Sigmoid colon (tissue), 7 donors: ENCODE measurements around the gene LRRC70. TPM values are rescaled to one million over a fixed set of nuclear protein-coding genes. Genes with fewer than 3 reads are reported as not detected.
"Not testable (repeated sequence)": the region's sequence is repeated elsewhere in the genome, so short reads cannot be mapped to it uniquely, and the experiment has no call there.

Source experiments
- DNase-seq: peaks from one replicate; pipeline ENCODE4 v3.0.0-alpha.2; 2019
- H3K27ac ChIP-seq, 4 donors: fragments of 200-600 bp; sonication (generic); one replicate each; pipeline ENCODE4 v1.5.1; 2016 to 2019; ENCODE audit warnings: mild to moderate bottlenecking in 1 of 4
- H3K27me3 ChIP-seq, 3 donors: fragments of 200-600 bp; sonication (generic); one replicate each; pipeline ENCODE4 v1.5.1; 2019; ENCODE audit warnings: mild to moderate bottlenecking in 1 of 3
- H3K36me3 ChIP-seq, 4 donors: fragments of 200-600 bp; sonication (generic); one replicate each; pipeline ENCODE4 v1.5.1; 2016 to 2019
- H3K4me1 ChIP-seq, 4 donors: fragments of 200-600 bp; sonication (generic); one replicate each; pipeline ENCODE4 v1.5.1; 2017 to 2019
- H3K4me3 ChIP-seq, 4 donors: fragments of 200-600 bp; sonication (generic); one replicate each; pipeline ENCODE4 v1.5.1; 2017 to 2019; ENCODE audit warnings: mild to moderate bottlenecking in 2 of 4, moderate library complexity in 1 of 4
- H3K9me3 ChIP-seq, 4 donors: fragments of 200-600 bp in 3 of 4; sonication (generic) in 3 of 4; one replicate each; pipeline versions ENCODE4 v1.5.1 to v1.6.1; 2013 to 2019
- CTCF ChIP-seq, 4 experiments: fragments of 450-650 bp in 3 of 4; fragments of 200-600 bp in 1 of 4; IDR thresholded peaks; one replicate each; pipeline ENCODE4 v1.5.1; 2016 to 2019; ENCODE audit warnings: antibody characterized with exemption in 4 of 4, mild to moderate bottlenecking in 3 of 4, moderate library complexity in 2 of 4
- EP300 ChIP-seq, 4 donors: sonication (generic); formaldehyde crosslinking; IDR thresholded peaks; one replicate each; pipeline ENCODE4 v1.6.1; 2017; ENCODE audit warnings: antibody characterized with exemption in 4 of 4
- POLR2A ChIP-seq, 2 donors: fragments of 450-650 bp; IDR thresholded peaks; one replicate each; pipeline ENCODE4 v1.6.1; 2016; ENCODE audit warnings: antibody characterized with exemption in 2 of 2, mild to moderate bottlenecking in 2 of 2, moderate library complexity in 2 of 2
- POLR2AphosphoS5 ChIP-seq, 4 donors: sonication (generic); formaldehyde crosslinking; IDR thresholded peaks; one replicate each; pipeline ENCODE4 v1.6.1; 2017; ENCODE audit warnings: antibody characterized with exemption in 4 of 4
- WGBS, 2 donors: extraction: QIAGEN DNeasy Blood & Tissue Kit; methylation state at CpG; one replicate each; pipeline ENCODE4 v1.1.7; 2013; 5-methylcytosine and 5-hydroxymethylcytosine counted together
- intact Hi-C: fragments of 100-400 bp; cut with DNase I; formaldehyde crosslinking; loops from one replicate; pipeline ENCODE4 v1.15.1; 2023
- polyA plus RNA-seq, 3 donors: library from polyadenylated mRNA; stranded (reverse); fragments of 200-250 nt; gene quantifications; one replicate each; pipeline ENCODE4 v1.2.3, GENCODE V29; 2013
- total RNA-seq, 4 donors: library from RNA; depleted of rRNA; stranded (reverse); fragments of >200 nt; gene quantifications; one replicate each; pipeline ENCODE4 v1.1.0, GENCODE V29; 2016
- donor health status: healthy with polysubstance abuse.
- donor health status: Bipolar disorder and iron deficiency.
- donor health status: healthy.

LRRC70 gene
- total and polyA plus RNA-seq, 7 donors = 1.5 to 4.5 (median 3.0) TPM; not detected in 1

- TF ChIP-seq POLR2A (IDR thresholded peaks at IDR 0.05) = no peak
- Histone ChIP-seq H3K4me3 (no peak overlapping the region), H3K27me3 (no peaks in the 10 kb centered on the region), H3K36me3 (peaks cover 0 to 18% (median 0%) of the 10 kb centered on the region in 4 donors), H3K27ac (no peak overlapping the region), H3K4me1 (no peaks in the 10 kb centered on the region), H3K9me3 (no peaks in the 10 kb centered on the region)
- 94 to 98% methylated on average over 1 of the region's 1 CpG for WGBS, 2 donors
- no peak for DNase-seq
- intact Hi-C loops = no loop called here
These were observed 44.7 kb downstream of the LRRC70 start for GRCh38 chr5:62623271-62623670.

GRCh38 chr5:62624436-62624835 is 45.8 kb downstream of the LRRC70 start:
- H3K4me1 ChIP-seq, H3K27me3 ChIP-seq, H3K27ac ChIP-seq, H3K4me3 ChIP-seq, intact Hi-C loops, H3K9me3 ChIP-seq, DNase-seq: not testable (repeated sequence)
- 95 to 97% methylated on average over 7 of the region's 7 CpGs for WGBS, 2 donors
- peaks cover 0 to 26% (median 0%) of the 10 kb centered on the region in 4 donors for H3K36me3 ChIP-seq

GRCh38 chr5:62626534-62626933 is 47.9 kb downstream of the LRRC70 start:
- Histone ChIP-seq H3K4me1 (no peaks in the 10 kb centered on the region), H3K27me3 (no peaks in the 10 kb centered on the region), H3K27ac (no peak overlapping the region), H3K9me3 (no peaks in the 10 kb centered on the region), H3K36me3 (peaks cover 0 to 29% (median 0%) of the 10 kb centered on the region in 4 donors), H3K4me3 (no peak overlapping the region)
- 84 to 88% methylated on average over 2 of the region's 2 CpGs for WGBS, 2 donors
- no peak for DNase-seq
- TF ChIP-seq CTCF (IDR thresholded peaks at IDR 0.05) = no peak
- no peak for TF ChIP-seq POLR2AphosphoS5 (IDR thresholded peaks at IDR 0.05)
- no peak for TF ChIP-seq POLR2A (IDR thresholded peaks at IDR 0.05)
- TF ChIP-seq EP300 (IDR thresholded peaks at IDR 0.05) = no peak
- intact Hi-C loops = no loop called here

GRCh38 chr5:62627121-62627520 is 48.5 kb downstream of the LRRC70 start:
- H3K9me3 ChIP-seq = no peaks in the 10 kb centered on the region
- DNase-seq = no peak
- H3K4me1 ChIP-seq = no peaks in the 10 kb centered on the region
- no peak overlapping the region for H3K4me3 ChIP-seq
- no peak overlapping the region for H3K27ac ChIP-seq
- TF ChIP-seq EP300 (IDR thresholded peaks at IDR 0.05) (no peak), POLR2AphosphoS5 (IDR thresholded peaks at IDR 0.05) (no peak), POLR2A (IDR thresholded peaks at IDR 0.05) (no peak), CTCF (IDR thresholded peaks at IDR 0.05) (no peak)
- peaks cover 0 to 29% (median 0%) of the 10 kb centered on the region in 4 donors for H3K36me3 ChIP-seq
- no peaks in the 10 kb centered on the region for H3K27me3 ChIP-seq
- WGBS, 2 donors = 90 to 91% methylated on average over 3 of the region's 3 CpGs
- intact Hi-C loops = no loop called here

GRCh38 chr5:62627901-62628300 is 49.3 kb downstream of the LRRC70 start:
- H3K27me3 ChIP-seq = no peaks in the 10 kb centered on the region
- intact Hi-C loops = no loop called here
- H3K4me1 ChIP-seq = no peaks in the 10 kb centered on the region
- 87 to 91% methylated on average over 5 of the region's 5 CpGs for WGBS, 2 donors
- H3K27ac ChIP-seq = no peak overlapping the region
- no peak for TF ChIP-seq EP300 (IDR thresholded peaks at IDR 0.05)
- TF ChIP-seq POLR2A (IDR thresholded peaks at IDR 0.05) = no peak
- TF ChIP-seq CTCF (IDR thresholded peaks at IDR 0.05) = no peak
- no peak for TF ChIP-seq POLR2AphosphoS5 (IDR thresholded peaks at IDR 0.05)
- H3K36me3 ChIP-seq = peaks cover 0 to 29% (median 0%) of the 10 kb centered on the region in 4 donors
- H3K9me3 ChIP-seq = no peaks in the 10 kb centered on the region
- DNase-seq = no peak
- no peak overlapping the region for H3K4me3 ChIP-seq

Other genes starting within 250 kb of the LRRC70 start
- gene DIMT1, start 174.9 kb upstream of the LRRC70 start, total RNA-seq = 10 to 100 TPM; 13.0 to 42.2 (median 25.3) TPM
- 10 to 100 TPM in 2 of 3 donors, 1 to 10 TPM in 1; 6.0 to 14.0 (median 12.6) TPM for gene DIMT1, start 174.9 kb upstream of the LRRC70 start, polyA plus RNA-seq
- 10 to 100 TPM; 20.9 to 38.8 (median 22.4) TPM for gene IPO11, start 166.1 kb upstream of the LRRC70 start, total RNA-seq
- gene IPO11, start 166.1 kb upstream of the LRRC70 start, polyA plus RNA-seq = 10 to 100 TPM in 1 of 3 donors, 1 to 10 TPM in 2; 5.3 to 12.1 (median 9.6) TPM